Neural progenitor cell (in vitro differentiated cells): ENCODE results near the gene ADARB2. TPM values are rescaled to one million over a fixed set of nuclear protein-coding genes. Genes with fewer than 3 reads are reported as not detected.

Source experiments
- DNase-seq: peaks from one replicate; pipeline ENCODE4 v3.0.0-alpha.2; 2016; ENCODE audit warnings: low spot score
- H2AFZ ChIP-seq: fragments of 200-600 bp; sonication (generic); replicated peaks from 2 replicates; pipeline ENCODE4 v1.6.1; 2016; ENCODE audit warnings: antibody characterized with exemption
- H3F3A ChIP-seq: fragments of 200-600 bp; sonication (generic); 2 replicates; pipeline ENCODE4 v1.6.1; 2016; ENCODE audit warnings: antibody characterized with exemption, low read depth
- H3K27ac ChIP-seq: fragments of 200-600 bp; sonication (generic); 2 replicates; pipeline ENCODE4 v1.5.1; 2016; ENCODE audit warnings: mild to moderate bottlenecking
- H3K27me3 ChIP-seq: fragments of 200-600 bp; sonication (generic); 2 replicates; pipeline ENCODE4 v1.6.1; 2016; ENCODE audit warnings: mild to moderate bottlenecking, moderate library complexity
- H3K36me3 ChIP-seq: fragments of 200-600 bp; sonication (generic); 2 replicates; pipeline ENCODE4 v1.5.1; 2016
- H3K4me1 ChIP-seq: fragments of 200-600 bp; sonication (generic); 2 replicates; pipeline ENCODE4 v1.6.1; 2016; ENCODE audit warnings: mixed run types
- H3K4me2 ChIP-seq: fragments of 200-600 bp; sonication (generic); 2 replicates; pipeline ENCODE4 v1.6.1; 2016
- H3K4me3 ChIP-seq: fragments of 200-600 bp; sonication (generic); 2 replicates; pipeline ENCODE4 v1.5.1; 2016
- H3K79me2 ChIP-seq: fragments of 200-600 bp; sonication (generic); 2 replicates; pipeline ENCODE4 v1.6.1; 2016; ENCODE audit warnings: low read depth
- H3K9ac ChIP-seq: fragments of 200-600 bp; sonication (generic); 2 replicates; pipeline ENCODE4 v1.6.1; 2016
- H3K9me3 ChIP-seq: fragments of 200-600 bp; sonication (generic); 2 replicates; pipeline ENCODE4 v1.5.1; 2016; ENCODE audit warnings: low read depth
- H4K20me1 ChIP-seq: fragments of 200-600 bp; sonication (generic); 2 replicates; pipeline ENCODE4 v1.6.1; 2016; ENCODE audit warnings: low read depth
- H3K27ac Mint-ChIP-seq: 3 replicates; pipeline ENCODE4 v1.8.0; 2021; ENCODE audit warnings: mixed read lengths
- H3K27me3 Mint-ChIP-seq: 2 replicates; pipeline ENCODE4 v1.8.0; 2022; ENCODE audit warnings: low read depth, mild to moderate bottlenecking, inconsistent platforms, moderate library complexity, mixed read lengths; ENCODE audit not compliant: insufficient read depth
- H3K36me3 Mint-ChIP-seq: 3 replicates; pipeline ENCODE4 v1.8.0; 2021; ENCODE audit warnings: mixed read lengths
- H3K4me1 Mint-ChIP-seq: 3 replicates; pipeline ENCODE4 v1.8.0; 2021; ENCODE audit warnings: mixed read lengths
- H3K4me3 Mint-ChIP-seq: 3 replicates; pipeline ENCODE4 v1.8.0; 2021; ENCODE audit warnings: mild to moderate bottlenecking, moderate library complexity, mixed read lengths
- H3K9me3 Mint-ChIP-seq: 3 replicates; pipeline ENCODE4 v1.8.0; 2020; ENCODE audit warnings: mixed read lengths
- CTCF ChIP-seq: fragments of 200-600 bp; sonication (generic); IDR thresholded peaks from 2 replicates; pipeline ENCODE4 v1.5.1; 2017; ENCODE audit warnings: antibody characterized with exemption, mild to moderate bottlenecking
- EZH2 ChIP-seq: fragments of 200-600 bp; sonication (generic); IDR thresholded peaks from 2 replicates; pipeline ENCODE4 v1.6.1; 2017; ENCODE audit warnings: antibody characterized with exemption, mild to moderate bottlenecking, moderate library complexity
- EZH2phosphoT487 ChIP-seq: fragments of 200-600 bp; sonication (generic); IDR thresholded peaks from 2 replicates; pipeline ENCODE4 v1.6.1; 2017; ENCODE audit warnings: antibody characterized with exemption
- total RNA-seq: library from RNA; depleted of rRNA; stranded (reverse); fragments of >200 nt; gene quantifications from 2 replicates; pipeline ENCODE4 v1.2.3, GENCODE V29; 2015; ENCODE audit warnings: low replicate concordance

ADARB2 gene
- total RNA-seq, 1 donor from 2014 or later: not detected

- TF ChIP-seq EZH2phosphoT487: no peak
- TF ChIP-seq CTCF: no peak
- TF ChIP-seq EZH2: no peak
- H3K9ac ChIP-seq: no peak overlapping the region
- H3K27ac ChIP-seq: no peak overlapping the region
- H2AFZ ChIP-seq: no peak overlapping the region
- Mint-ChIP-seq H3K4me3 (no peak overlapping the region), H3K4me1 (no peaks in the 10 kb centered on the region), H3K27me3 (peaks cover 7% of the 10 kb centered on the region), H3K9me3 (peaks cover 2% of the 10 kb centered on the region), H3K27ac (no peak overlapping the region), H3K36me3 (no peaks in the 10 kb centered on the region)
- H3K4me1 ChIP-seq: no peaks in the 10 kb centered on the region
- no peaks in the 10 kb centered on the region for H3K36me3 ChIP-seq
- no peak overlapping the region for H3K4me3 ChIP-seq
- H3F3A ChIP-seq: no peaks in the 10 kb centered on the region
- H3K79me2 ChIP-seq: no peaks in the 10 kb centered on the region
- no peak for DNase-seq
- no peaks in the 10 kb centered on the region for H3K9me3 ChIP-seq
- no peaks in the 10 kb centered on the region for H4K20me1 ChIP-seq
- H3K27me3 ChIP-seq: no peaks in the 10 kb centered on the region
- H3K4me2 ChIP-seq: no peak overlapping the region
Measured at GRCh38 chr10:1412531-1413189, 324.7 kb downstream of the ADARB2 start.

GRCh38 chr10:1411956-1412355 is 325.4 kb downstream of the ADARB2 start:
- no peaks in the 10 kb centered on the region for H3F3A ChIP-seq
- DNase-seq: no peak
- H3K4me1 Mint-ChIP-seq: no peaks in the 10 kb centered on the region
- peaks cover under 1% of the 10 kb centered on the region for H3K9me3 Mint-ChIP-seq
- H3K79me2 ChIP-seq: no peaks in the 10 kb centered on the region
- no peak overlapping the region for H3K9ac ChIP-seq
- H3K27me3 ChIP-seq: no peaks in the 10 kb centered on the region
- peaks cover 7% of the 10 kb centered on the region for H3K27me3 Mint-ChIP-seq
- H3K36me3 ChIP-seq: no peaks in the 10 kb centered on the region
- H3K4me3 Mint-ChIP-seq: no peak overlapping the region
- no peaks in the 10 kb centered on the region for H3K36me3 Mint-ChIP-seq
- no peaks in the 10 kb centered on the region for H3K4me1 ChIP-seq
- no peak overlapping the region for H2AFZ ChIP-seq
- no peak overlapping the region for H3K27ac Mint-ChIP-seq
- no peak overlapping the region for H3K27ac ChIP-seq
- no peaks in the 10 kb centered on the region for H3K9me3 ChIP-seq
- H3K4me2 ChIP-seq: no peak overlapping the region
- no peak for TF ChIP-seq CTCF
- TF ChIP-seq EZH2phosphoT487: no peak
- no peak for TF ChIP-seq EZH2
- no peak overlapping the region for H3K4me3 ChIP-seq
- H4K20me1 ChIP-seq: no peaks in the 10 kb centered on the region

- Histone ChIP-seq H2AFZ (no peak overlapping the region), H4K20me1 (no peaks in the 10 kb centered on the region), H3K27me3 (no peaks in the 10 kb centered on the region), H3K27ac (no peak overlapping the region), H3K79me2 (no peaks in the 10 kb centered on the region), H3K4me3 (no peak overlapping the region), H3K4me1 (no peaks in the 10 kb centered on the region), H3F3A (no peaks in the 10 kb centered on the region), H3K36me3 (no peaks in the 10 kb centered on the region), H3K4me2 (no peak overlapping the region), H3K9ac (no peak overlapping the region), H3K9me3 (no peaks in the 10 kb centered on the region)
- Mint-ChIP-seq H3K27me3 (peaks cover 7% of the 10 kb centered on the region), H3K4me3 (no peak overlapping the region), H3K27ac (no peak overlapping the region), H3K9me3 (no peaks in the 10 kb centered on the region), H3K36me3 (no peaks in the 10 kb centered on the region), H3K4me1 (no peaks in the 10 kb centered on the region)
- TF ChIP-seq EZH2phosphoT487 (no peak), CTCF (no peak), EZH2 (no peak)
- DNase-seq: no peak
Measured at GRCh38 chr10:1411451-1411850, 325.9 kb downstream of the ADARB2 start.
